T follicular helper cell (primary cell): Measurements from ENCODE around the gene KCNG2.

Experiments
- DNase-seq: peaks from one replicate; pipeline ENCODE4 v3.0.0-alpha.2; 2020; ENCODE audit warnings: low read depth

The KCNG2 gene

GRCh38 chr18:79884963-79885728 is 87.4 kb downstream of the KCNG2 start:
- no peak for DNase-seq

GRCh38 chr18:79887181-79888000 is 89.7 kb downstream of the KCNG2 start:
- DNase-seq: no peak

- no peak for DNase-seq
Measured at GRCh38 chr18:79888016-79888415, 90.3 kb downstream of the KCNG2 start.

GRCh38 chr18:79889569-79889968 is 91.8 kb downstream of the KCNG2 start:
- DNase-seq: no peak

- DNase-seq: no peak
Measured at GRCh38 chr18:79890674-79891073, 92.9 kb downstream of the KCNG2 start.

GRCh38 chr18:79896738-79897137 is 99.0 kb downstream of the KCNG2 start:
- no peak for DNase-seq

- DNase-seq: no peak
Measured at GRCh38 chr18:79897940-79898625, 100.3 kb downstream of the KCNG2 start.

GRCh38 chr18:79898952-79899608 is 101.3 kb downstream of the KCNG2 start:
- no peak for DNase-seq

GRCh38 chr18:79899609-79900445 is 102.1 kb downstream of the KCNG2 start:
- no peak for DNase-seq

GRCh38 chr18:79900610-79901570 is 103.2 kb downstream of the KCNG2 start:
- no peak for DNase-seq

GRCh38 chr18:79901665-79902064 is 103.9 kb downstream of the KCNG2 start:
- no peak for DNase-seq

GRCh38 chr18:79902075-79902474 is 104.3 kb downstream of the KCNG2 start:
- DNase-seq: no peak

GRCh38 chr18:79902640-79903039 is 104.9 kb downstream of the KCNG2 start:
- DNase-seq: no peak

- DNase-seq: no peak
Measured at GRCh38 chr18:79903071-79903635, 105.4 kb downstream of the KCNG2 start.

GRCh38 chr18:79903787-79904356 is 106.1 kb downstream of the KCNG2 start:
- no peak for DNase-seq

- no peak for DNase-seq
Measured at GRCh38 chr18:79904357-79905147, 106.8 kb downstream of the KCNG2 start.

GRCh38 chr18:79905389-79905911 is 107.7 kb downstream of the KCNG2 start:
- no peak for DNase-seq

- no peak for DNase-seq
Measured at GRCh38 chr18:79905993-79906392, 108.3 kb downstream of the KCNG2 start.
